NCI-H82 (cell line): ENCODE data around the gene PEAR1.

Experiments used
- DNase-seq: peaks from one replicate; lab custom pipeline; 2025; lab: John Stamatoyannopoulos, UW

Gene PEAR1

DNA sequence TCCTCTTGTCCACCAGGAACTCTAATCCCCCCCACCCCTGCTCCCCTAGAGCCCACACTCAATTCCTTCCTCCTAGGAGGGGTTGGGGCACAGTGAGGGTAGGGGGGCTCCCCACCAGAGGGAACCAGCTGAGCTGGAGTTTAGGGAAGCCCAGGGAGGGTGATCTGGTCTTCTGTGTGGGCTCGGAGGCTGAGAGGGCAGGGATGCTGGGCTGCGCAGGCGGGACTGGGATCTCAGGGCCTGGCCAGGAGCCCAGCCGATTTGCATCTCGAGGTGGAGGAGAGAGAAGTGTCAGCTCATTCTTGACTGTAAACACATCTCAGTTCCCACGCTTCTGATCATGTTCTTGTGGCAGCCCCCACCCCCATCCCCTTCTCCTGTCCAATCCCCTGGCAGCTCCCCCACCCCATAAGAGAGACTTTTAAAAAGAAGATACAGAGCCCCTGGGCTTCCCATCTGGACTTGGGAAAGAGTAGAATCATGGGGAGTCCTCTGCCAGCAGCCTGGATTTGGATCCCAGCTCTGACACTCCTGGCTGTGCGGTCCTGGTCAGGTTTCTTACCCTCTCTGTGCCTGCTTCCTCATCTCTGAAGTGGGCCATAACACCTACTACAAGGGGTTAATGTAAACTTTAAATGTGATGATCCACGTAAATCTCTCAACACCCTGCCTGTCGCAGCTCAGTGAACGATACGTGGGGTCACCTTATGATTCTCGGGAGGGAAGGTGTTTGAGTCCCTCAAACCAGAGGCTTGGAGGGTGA lies 6.6 kb downstream of the PEAR1 start:
- DNase-seq: no peak

DNA sequence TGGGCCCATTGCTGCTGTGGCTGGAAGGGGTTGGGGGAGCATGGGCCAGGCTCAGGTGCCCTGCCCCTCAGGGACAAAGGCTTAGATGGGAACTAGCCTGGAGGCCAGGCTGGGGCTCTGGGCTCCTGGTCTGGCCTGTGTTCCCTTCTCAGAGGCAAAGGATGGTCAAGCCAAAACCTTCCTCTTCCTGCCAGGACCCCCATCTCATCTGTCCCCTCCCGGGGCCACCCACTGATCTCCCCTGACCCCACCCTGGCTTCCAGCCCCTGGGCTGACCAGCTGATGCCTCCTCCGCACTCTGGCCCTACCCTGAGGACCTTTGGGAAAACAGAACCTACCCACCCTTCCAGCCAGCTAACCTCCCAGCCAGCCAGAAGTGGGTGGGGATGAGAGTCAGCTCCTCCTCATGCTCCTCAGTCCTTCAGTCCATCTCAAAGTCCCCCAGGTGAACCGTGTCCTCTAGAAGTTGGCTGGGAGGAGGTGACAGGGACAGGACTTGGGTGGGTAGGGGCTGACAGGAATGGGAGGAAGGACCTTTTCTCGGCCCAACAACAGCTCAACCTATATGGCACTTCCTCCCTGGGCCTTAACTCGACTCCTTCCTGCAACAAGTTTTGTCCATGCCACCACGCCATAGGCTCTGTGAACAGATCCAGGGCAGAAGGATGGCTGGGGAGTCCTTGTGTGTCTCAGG lies 7.5 kb downstream of the PEAR1 start:
- no peak for DNase-seq

DNA sequence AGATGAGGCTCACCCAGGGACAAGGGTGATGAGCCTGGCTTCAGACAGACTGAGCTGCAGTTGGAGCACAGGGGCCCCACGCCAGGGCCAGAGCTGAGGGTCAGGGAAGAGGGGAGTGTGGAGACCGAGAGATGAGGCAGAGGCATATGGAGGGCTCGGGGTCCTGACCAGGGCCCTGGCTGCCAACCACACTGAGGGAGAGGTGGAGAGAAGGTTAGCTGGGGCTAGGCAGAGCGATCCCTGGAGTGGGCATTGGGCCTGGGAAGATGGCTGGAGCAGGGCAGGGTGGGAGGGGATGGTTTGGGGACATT lies 8.0 kb downstream of the PEAR1 start:
- no peak for DNase-seq

DNA sequence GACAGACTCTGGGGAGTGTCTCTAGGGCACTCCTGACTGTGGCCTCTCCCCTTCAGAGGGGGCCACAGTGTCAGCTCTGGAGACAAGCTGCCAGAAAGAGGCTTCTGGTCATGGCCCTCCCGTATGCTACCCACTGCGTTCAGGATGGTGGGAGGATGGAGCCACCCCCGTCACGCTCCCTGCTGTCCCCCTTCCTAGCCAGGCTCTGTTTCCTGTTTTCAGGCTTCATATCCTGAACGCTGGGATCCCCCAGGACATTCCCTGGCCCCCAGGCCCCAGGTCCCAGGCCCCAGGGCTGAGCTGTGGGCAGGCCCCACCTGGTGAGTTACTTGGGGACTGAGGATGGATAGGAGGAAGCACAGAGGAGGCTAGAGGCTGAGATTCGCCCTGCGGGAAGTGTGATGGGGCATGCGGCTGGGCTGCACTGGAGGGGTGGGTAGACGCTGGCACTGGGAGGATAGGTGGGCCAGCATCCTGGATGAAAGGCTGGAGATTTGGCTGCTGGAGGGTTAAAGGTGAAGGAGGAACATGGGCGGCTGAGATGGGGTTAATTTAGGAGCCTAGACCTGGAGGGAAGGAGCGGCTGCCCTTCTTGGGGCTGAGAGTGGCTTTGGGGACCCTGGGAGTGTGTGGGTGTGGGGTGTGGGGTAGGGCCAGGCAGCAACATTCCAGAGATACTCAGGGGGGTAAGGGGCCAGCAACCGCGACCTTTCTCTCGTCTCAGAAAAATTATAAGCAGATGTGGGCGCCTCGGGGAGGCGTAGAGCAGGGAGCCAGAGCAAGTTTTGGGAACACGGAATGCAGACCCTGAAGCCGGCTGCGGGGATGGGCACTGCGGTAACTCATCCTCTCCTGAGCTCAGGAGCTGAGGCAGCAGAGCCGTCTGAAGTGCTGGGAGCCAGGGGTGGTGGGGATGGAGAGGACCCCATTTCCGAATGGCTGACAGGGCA lies 8.7 kb downstream of the PEAR1 start:
- DNase-seq: no peak

DNA sequence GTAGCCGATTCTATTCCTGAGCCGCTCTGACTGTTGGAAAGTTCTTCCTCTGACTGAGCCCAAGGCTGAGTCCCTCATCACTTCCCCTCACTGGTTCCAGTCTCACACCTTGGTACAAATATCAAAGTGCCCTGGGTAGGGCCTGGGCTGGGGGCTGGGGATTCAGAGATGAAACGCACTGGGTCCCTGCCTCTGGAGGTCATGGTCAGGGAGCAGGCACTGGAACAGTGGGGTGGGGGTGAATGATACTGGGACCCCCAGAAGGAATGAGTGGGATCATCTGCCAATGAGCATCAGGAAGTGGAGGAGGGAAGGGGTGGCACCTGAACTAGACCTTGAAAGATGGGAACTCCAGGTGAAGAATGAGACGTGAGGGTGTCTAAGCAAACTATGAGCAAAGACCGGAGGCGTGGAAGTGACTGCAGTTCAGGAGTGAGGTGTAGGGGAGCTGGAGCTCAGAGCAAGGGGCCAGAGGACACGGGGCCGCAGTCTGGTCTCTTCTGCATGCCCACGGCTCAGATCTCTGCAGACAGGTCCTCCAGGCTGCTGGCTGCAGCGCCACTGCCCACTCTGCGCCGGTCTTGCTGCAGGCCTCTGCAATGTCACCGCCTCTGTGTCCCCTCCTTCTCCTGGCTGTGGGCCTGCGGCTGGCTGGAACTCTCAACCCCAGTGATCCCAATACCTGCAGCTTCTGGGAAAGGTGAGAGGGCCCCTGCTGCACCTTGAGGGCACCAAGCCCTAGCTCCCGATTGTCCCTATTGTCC lies 10.0 kb downstream of the PEAR1 start:
- no peak for DNase-seq

DNA sequence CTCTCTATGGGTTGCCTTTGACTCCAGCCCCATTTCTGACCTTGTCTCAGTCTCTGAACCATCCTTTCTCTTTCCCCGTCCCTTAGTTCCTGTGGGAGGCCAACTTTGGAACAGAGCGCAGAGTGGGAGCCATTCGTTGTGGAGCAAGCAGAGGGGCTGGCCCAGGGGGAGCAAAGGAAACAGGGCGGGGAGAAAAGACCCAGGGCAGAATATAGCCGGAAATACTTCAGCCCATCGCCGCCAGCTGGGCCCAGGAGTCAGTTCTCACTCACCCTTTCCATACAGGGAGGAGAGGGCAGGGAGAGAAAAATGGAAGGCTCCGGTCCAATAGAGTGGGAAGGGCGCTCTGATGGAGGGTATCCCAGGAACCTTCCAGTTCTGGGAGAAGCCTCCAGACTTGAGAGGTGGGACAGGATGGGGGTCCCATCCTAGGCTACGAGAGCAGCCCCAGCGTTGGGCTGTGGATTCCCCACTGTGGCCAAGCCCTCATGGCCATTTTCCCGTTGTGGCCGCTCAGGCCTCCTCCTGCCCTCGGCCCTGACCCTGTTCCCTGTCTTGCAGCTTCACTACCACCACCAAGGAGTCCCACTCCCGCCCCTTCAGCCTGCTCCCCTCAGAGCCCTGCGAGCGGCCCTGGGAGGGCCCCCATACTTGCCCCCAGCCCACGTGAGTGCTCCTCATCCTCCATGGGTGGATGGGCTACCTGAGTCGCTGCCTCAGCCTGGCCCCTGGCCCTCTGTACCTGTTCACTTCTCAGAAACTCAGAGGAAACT lies 10.9 kb downstream of the PEAR1 start:
- DNase-seq: no peak

DNA sequence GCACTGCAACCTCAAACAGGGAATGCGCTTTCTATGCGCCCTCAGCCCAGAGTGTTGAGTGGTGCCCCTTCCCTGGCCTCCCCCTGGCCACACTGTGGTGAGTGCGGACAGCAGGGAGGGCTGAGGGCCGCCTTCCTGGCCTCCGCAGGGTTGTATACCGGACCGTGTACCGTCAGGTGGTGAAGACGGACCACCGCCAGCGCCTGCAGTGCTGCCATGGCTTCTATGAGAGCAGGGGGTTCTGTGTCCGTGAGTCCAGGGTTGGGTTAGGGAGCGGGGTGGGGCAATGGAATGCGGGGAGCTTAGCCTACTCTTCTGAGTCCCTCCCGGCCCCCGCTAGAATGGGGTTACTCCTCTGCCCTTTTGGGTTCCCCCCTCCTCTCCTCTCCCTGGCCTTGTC lies 11.7 kb downstream of the PEAR1 start:
- DNase-seq: no peak

DNA sequence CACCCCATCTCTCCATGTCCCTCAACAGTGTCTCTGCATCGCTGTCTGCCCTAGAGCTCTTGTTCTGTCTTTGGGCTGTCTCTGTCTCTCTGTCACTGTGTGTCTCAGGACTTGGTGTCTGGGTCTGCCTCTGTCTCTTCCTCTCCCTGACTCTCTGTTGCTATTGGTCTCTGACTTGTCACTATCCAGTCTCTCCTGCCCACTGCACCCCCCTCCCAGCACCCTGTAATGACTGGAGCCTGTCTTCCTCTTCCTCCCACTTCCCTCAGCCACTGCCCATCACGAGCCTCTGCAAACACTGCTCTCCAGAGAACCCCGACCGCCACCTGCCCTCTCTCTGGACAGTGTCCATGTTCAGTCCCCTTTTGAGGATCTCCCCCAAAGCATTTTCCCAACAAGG lies 12.1 kb downstream of the PEAR1 start:
- DNase-seq: no peak

DNA sequence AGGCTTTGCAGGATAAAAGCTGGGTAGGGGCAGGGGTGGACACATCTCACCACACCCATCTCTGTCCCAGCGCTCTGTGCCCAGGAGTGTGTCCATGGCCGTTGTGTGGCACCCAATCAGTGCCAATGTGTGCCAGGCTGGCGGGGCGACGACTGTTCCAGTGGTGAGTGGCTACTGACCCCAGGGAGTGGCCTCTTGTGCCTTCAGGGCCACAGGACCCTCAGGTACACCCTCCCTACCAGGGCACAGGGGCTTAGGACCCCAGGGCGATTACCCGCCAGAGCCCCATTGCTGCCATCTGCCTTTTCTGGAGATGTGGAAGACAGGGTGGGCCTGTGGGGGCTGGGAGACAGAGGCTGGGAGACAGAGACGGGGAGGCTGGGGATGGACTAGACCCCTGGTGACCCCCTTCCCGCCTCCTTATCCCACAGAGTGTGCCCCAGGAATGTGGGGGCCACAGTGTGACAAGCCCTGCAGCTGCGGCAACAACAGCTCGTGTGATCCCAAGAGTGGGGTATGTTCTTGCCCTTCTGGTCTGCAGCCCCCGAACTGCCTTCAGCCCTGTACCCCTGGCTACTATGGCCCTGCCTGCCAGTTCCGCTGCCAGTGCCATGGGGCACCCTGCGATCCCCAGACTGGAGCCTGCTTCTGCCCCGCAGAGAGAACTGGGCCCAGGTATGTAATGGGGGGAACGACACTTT lies 12.8 kb downstream of the PEAR1 start:
- DNase-seq: no peak

DNA sequence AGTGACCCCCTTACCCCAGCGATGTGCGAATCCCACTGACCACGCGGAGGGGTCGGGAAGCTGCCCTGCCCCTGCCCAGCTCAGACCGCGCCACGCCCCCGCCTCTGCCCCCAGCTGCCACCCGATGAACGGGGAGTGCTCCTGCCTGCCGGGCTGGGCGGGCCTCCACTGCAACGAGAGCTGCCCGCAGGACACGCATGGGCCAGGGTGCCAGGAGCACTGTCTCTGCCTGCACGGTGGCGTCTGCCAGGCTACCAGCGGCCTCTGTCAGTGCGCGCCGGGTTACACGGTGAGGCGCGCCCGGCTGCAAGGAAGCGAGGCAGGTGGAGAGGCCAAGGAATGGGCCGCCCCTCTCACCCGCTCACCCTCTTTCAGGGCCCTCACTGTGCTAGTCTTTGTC lies 15.0 kb downstream of the PEAR1 start:
- DNase-seq: no peak

DNA sequence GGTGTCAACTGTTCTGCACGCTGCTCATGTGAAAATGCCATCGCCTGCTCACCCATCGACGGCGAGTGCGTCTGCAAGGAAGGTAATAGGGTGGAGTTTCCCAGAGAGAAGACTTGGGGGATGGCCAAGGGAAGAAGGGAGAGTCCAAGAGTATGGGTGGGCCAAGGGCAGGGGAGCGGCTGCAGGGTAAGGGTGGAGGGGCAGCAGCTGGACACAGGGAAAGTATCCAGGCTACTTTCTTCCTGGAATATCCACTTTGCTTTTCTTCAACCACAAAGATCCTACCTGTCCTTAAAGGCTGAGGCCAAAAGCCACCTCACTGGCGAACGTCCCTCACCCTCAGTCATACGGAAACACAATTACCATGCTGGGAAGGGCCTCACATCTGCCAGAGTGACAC lies 15.4 kb downstream of the PEAR1 start:
- no peak for DNase-seq

DNA sequence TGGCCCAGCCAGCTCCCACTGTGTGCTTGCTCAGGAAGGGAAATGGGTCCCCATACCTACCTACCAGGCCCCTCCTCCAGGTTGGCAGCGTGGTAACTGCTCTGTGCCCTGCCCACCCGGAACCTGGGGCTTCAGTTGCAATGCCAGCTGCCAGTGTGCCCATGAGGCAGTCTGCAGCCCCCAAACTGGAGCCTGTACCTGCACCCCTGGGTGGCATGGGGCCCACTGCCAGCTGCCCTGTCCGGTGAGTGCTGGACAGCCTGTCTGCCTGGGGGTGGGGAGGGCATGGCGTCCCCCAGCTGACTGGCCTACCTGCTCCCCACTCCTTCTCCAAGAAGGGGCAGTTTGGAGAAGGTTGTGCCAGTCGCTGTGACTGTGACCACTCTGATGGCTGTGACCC lies 16.2 kb downstream of the PEAR1 start:
- DNase-seq: no peak

DNA sequence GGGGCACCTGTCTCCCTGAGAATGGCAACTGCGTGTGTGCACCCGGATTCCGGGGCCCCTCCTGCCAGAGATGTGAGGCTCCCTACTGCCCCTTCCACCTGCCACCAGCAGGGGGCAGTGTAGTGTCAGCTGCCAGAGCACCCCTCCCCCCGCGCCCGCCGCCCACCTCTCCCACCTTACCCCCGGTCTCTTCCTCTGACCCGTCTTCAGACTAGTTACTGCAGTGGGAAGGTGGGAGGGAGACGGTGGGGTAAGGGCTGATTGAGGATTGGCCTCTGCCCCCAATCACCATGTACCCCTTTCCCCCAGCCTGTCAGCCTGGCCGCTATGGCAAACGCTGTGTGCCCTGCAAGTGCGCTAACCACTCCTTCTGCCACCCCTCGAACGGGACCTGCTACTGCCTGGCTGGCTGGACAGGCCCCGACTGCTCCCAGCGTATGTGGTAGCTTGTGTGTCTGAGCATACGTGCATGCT lies 16.8 kb downstream of the PEAR1 start:
- DNase-seq: peak; percentile 75

DNA sequence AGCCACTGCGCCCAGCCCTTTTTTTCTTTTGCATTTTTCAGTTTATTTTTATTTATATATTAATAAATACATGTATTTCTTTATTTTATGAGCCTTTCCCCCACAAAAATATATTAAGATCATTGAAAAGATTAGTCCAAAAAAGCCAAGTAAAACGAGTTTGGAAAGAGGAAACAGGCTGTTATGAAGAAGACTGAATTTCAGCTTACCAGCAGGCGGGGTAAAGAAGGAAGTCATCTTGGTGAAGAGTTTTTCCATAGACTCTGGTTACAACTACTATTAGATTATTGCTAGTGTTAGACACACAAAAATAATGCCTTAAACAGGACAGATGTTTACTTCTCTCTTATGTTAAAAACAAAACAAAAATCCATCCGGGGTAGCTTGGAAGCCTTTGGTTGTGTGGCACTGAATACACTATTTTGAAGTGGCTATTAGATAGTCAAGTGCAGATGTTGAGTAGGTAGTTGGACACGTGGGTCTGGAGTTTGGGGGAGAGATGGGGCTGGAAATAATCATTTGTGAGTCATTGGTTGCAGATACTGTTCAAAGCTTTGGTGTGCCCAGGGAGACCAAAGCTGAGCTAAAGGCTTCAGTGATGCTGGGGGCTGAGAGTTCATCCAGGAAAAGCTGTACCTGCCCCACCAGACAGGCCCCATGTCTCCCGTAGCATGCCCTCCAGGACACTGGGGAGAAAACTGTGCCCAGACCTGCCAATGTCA lies 18.2 kb downstream of the PEAR1 start:
- DNase-seq: no peak

DNA sequence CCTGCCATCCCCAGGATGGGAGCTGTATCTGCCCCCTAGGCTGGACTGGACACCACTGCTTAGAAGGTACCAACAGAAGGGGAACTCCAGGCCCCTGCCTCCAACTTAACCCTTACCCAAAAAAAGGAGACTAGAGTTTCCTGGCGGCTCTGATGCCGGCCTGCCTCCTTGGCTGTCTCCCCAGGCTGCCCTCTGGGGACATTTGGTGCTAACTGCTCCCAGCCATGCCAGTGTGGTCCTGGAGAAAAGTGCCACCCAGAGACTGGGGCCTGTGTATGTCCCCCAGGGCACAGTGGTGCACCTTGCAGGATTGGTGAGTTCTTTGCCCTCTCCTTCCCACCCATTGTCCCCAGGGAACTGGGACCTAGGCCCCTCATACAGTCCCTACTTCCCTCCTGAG lies 18.8 kb downstream of the PEAR1 start:
- DNase-seq: no peak

DNA sequence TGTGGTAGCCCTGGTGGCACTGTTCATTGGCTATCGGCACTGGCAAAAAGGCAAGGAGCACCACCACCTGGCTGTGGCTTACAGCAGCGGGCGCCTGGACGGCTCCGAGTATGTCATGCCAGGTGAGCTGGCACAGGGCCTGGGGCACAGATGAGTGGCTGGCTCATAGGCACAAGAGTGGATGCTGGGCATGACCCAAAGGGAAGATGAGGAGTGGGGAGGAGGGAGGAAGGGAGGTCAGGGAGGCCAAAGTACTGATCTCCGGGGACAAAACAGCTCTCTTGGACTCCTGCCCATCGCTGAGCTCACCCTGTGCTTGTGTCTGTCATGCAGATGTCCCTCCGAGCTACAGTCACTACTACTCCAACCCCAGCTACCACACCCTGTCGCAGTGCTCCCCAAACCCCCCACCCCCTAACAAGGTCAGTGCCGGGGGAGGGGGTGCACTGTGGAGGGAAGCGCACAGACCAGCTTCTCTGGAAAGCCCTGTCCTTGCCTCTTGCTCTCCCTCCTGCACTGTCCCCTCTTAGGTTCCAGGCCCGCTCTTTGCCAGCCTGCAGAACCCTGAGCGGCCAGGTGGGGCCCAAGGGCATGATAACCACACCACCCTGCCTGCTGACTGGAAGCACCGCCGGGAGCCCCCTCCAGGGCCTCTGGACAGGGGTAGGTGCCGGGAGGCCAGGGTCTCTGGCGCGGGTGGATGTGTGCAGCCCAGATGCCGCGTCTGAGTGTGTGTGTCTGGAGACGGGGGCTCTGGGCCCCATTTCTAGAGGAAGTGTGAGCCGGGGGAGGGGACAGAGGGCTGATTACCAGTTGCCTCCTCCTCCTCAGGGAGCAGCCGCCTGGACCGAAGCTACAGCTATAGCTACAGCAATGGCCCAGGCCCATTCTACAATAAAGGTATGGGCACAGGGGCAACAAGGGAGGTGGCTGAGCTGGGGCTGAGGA lies 19.6 kb downstream of the PEAR1 start:
- peak; percentile 27 for DNase-seq

DNA sequence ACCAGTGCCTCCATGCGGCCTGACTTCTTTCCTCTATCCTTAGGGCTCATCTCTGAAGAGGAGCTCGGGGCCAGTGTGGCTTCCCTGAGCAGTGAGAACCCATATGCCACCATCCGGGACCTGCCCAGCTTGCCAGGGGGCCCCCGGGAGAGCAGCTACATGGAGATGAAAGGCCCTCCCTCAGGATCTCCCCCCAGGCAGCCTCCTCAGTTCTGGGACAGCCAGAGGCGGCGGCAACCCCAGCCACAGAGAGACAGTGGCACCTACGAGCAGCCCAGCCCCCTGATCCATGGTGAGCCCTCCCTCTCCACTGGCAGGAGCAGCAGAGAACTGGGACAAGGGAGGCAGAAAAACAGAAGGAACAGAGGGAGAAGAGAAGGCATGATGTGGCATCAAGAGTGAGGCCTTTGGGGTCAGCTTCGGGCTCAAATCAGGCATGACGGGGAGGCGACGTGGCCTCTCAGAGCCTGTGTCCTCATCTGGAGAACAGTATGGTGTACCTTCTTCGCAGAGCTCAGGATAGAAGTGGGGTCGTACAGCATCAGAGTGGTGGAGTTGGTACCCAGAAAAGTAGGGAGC lies 20.4 kb downstream of the PEAR1 start:
- no peak for DNase-seq

DNA sequence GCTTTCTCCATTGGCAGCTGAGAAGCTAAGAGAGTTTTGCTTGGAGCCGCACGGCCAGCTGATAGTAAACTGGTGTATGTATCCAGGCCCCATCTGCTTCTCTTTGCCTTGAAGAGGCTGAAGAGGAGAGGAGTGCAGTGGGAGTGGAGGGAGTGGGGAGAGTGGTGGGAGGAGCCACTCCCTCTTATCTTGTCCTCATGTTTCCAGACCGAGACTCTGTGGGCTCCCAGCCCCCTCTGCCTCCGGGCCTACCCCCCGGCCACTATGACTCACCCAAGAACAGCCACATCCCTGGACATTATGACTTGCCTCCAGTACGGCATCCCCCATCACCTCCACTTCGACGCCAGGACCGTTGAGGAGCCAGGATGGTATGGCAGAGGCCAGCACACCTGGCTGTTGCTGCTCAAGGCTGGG lies 20.9 kb downstream of the PEAR1 start:
- DNase-seq: peak; percentile 41
